Measurements from ENCODE around the gene CFL1.

CFL1 gene
- total RNA-seq = 316 to 489 reads per million in 2 donors

GRCh38 chr11:65857853-65858680, at the start of gene CFL1:
Gene CFL1 (minus strand): TSS chr11:65858180. CDS start chr11:65858099, 81 bp downstream.
- peak; percentile 94 to 99 (median 96) for DNase-seq

GRCh38 chr11:65906602-65907001, 48.6 kb upstream of the CFL1 start:
- no peak for DNase-seq

- no peak for DNase-seq
Measured at GRCh38 chr11:65903715-65904114, 45.7 kb upstream of the CFL1 start.

GRCh38 chr11:65903068-65903481, 45.1 kb upstream of the CFL1 start:
- DNase-seq = no peak

GRCh38 chr11:65900899-65901180, 42.9 kb upstream of the CFL1 start:
- no peak for DNase-seq

GRCh38 chr11:65900125-65900898, 42.3 kb upstream of the CFL1 start, which contains the start of gene FOSL1:
Gene FOSL1 (minus strand): TSS chr11:65900388. CDS start chr11:65900339, 49 bp downstream.
- peak; percentile 89 to 95 (median 93) for DNase-seq

- peak in 3 of 5 experiments; percentile 36 to 66 (median 57) for DNase-seq
Measured at GRCh38 chr11:65899356-65900124, 41.6 kb upstream of the CFL1 start.

GRCh38 chr11:65898656-65899355, 40.8 kb upstream of the CFL1 start:
- no peak for DNase-seq

GRCh38 chr11:65897020-65897471, 39.1 kb upstream of the CFL1 start:
- peak in 1 of 5 experiments; percentile 44 for DNase-seq

- no peak for DNase-seq
Measured at GRCh38 chr11:65896034-65896999, 38.3 kb upstream of the CFL1 start.

GRCh38 chr11:65895482-65895981, 37.6 kb upstream of the CFL1 start:
- DNase-seq = no peak

GRCh38 chr11:65894034-65894591, 36.1 kb upstream of the CFL1 start:
- DNase-seq = peak in 1 of 5 experiments; percentile 72

GRCh38 chr11:65892661-65893317, 34.8 kb upstream of the CFL1 start:
- no peak for DNase-seq

- DNase-seq = peak in 1 of 5 experiments; percentile 58
Measured at GRCh38 chr11:65892137-65892540, 34.2 kb upstream of the CFL1 start.

- DNase-seq = peak in 1 of 5 experiments; percentile 46
Measured at GRCh38 chr11:65891219-65892136, 33.5 kb upstream of the CFL1 start.

GRCh38 chr11:65890324-65891218, 32.6 kb upstream of the CFL1 start, which contains the start of gene CCDC85B:
Gene CCDC85B (plus strand): TSS chr11:65890673. CDS start chr11:65890784, 111 bp downstream.
- DNase-seq = peak; percentile 96 to 98 (median 97)

GRCh38 chr11:65888163-65888814, 30.3 kb upstream of the CFL1 start, which contains the start of gene FIBP:
Gene FIBP (minus strand): TSS chr11:65888471. CDS start chr11:65888418, 53 bp downstream.
- DNase-seq = peak; percentile 87 to 98 (median 95)
